Measurements from ENCODE around the gene MFAP3L.

MFAP3L gene

GRCh38 chr4:169996379-169997240, 29.6 kb downstream of the MFAP3L start:
- in situ Hi-C loops (cut with MboI; ENCODE audit: low sequenced_read_pairs) = no loop called here

GRCh38 chr4:169993531-169993930, 32.7 kb downstream of the MFAP3L start:
- in situ Hi-C loops (cut with MboI; ENCODE audit: low sequenced_read_pairs) = no loop called here

- in situ Hi-C loops (cut with MboI; ENCODE audit: low sequenced_read_pairs) = no loop called here
Measured at GRCh38 chr4:169988252-169988651, 37.9 kb downstream of the MFAP3L start.

- in situ Hi-C loops (cut with MboI; ENCODE audit: low sequenced_read_pairs) = no loop called here
Measured at GRCh38 chr4:169987327-169988228, 38.6 kb downstream of the MFAP3L start.

- in situ Hi-C loops (cut with MboI; ENCODE audit: low sequenced_read_pairs) = no loop called here
Measured at GRCh38 chr4:169986369-169986768, 39.8 kb downstream of the MFAP3L start.

- in situ Hi-C loops (cut with MboI; ENCODE audit: low sequenced_read_pairs) = no loop called here
Measured at GRCh38 chr4:169985881-169986280, 40.3 kb downstream of the MFAP3L start.

- in situ Hi-C loops (cut with MboI; ENCODE audit: low sequenced_read_pairs) = no loop called here
Measured at GRCh38 chr4:169984745-169985144, 41.5 kb downstream of the MFAP3L start.

GRCh38 chr4:169984173-169984572, 42.0 kb downstream of the MFAP3L start:
- in situ Hi-C loops (cut with MboI; ENCODE audit: low sequenced_read_pairs) = no loop called here

GRCh38 chr4:169976951-169977350, 49.2 kb downstream of the MFAP3L start:
- in situ Hi-C loops (cut with MboI; ENCODE audit: low sequenced_read_pairs) = no loop called here

GRCh38 chr4:169975838-169976796, 50.1 kb downstream of the MFAP3L start:
- in situ Hi-C loops (cut with MboI; ENCODE audit: low sequenced_read_pairs) = no loop called here

GRCh38 chr4:169975131-169975837, 50.9 kb downstream of the MFAP3L start:
- in situ Hi-C loops (cut with MboI; ENCODE audit: low sequenced_read_pairs) = no loop called here

- in situ Hi-C loops (cut with MboI; ENCODE audit: low sequenced_read_pairs) = no loop called here
Measured at GRCh38 chr4:169971456-169972015, 54.7 kb downstream of the MFAP3L start.

- in situ Hi-C loops (cut with MboI; ENCODE audit: low sequenced_read_pairs) = no loop called here
Measured at GRCh38 chr4:169968999-169969398, 57.2 kb downstream of the MFAP3L start.

GRCh38 chr4:169963998-169964397, 62.2 kb downstream of the MFAP3L start:
- in situ Hi-C loops (cut with MboI; ENCODE audit: low sequenced_read_pairs) = no loop called here

- in situ Hi-C loops (cut with MboI; ENCODE audit: low sequenced_read_pairs) = no loop called here
Measured at GRCh38 chr4:169959254-169959653, 66.9 kb downstream of the MFAP3L start.

GRCh38 chr4:169958629-169959028, 67.6 kb downstream of the MFAP3L start:
- in situ Hi-C loops (cut with MboI; ENCODE audit: low sequenced_read_pairs) = no loop called here

- in situ Hi-C loops (cut with MboI; ENCODE audit: low sequenced_read_pairs) = no loop called here
Measured at GRCh38 chr4:169957785-169958184, 68.4 kb downstream of the MFAP3L start.

- in situ Hi-C loops (cut with MboI; ENCODE audit: low sequenced_read_pairs) = no loop called here
Measured at GRCh38 chr4:169956091-169956843, 69.9 kb downstream of the MFAP3L start.

- in situ Hi-C loops (cut with MboI; ENCODE audit: low sequenced_read_pairs) = no loop called here
Measured at GRCh38 chr4:169955521-169955920, 70.7 kb downstream of the MFAP3L start.
